Measurements from ENCODE around the gene TNFSF8.

GRCh38 chr9:114883709-114884108 is 46.7 kb downstream of the TNFSF8 start:
- no peak for TF ChIP-seq CTCF (conservative IDR thresholded peaks at IDR 0.05)
- TF ChIP-seq EZH2 (IDR thresholded peaks at IDR 0.05; ENCODE audit: low read depth): no peak

Measured in PC-9 (cell line).